AG04450 (cell line): Measurements from ENCODE around the gene DLL3. TPM values are rescaled to one million over a fixed set of nuclear protein-coding genes. Genes with fewer than 3 reads are reported as not detected.
A peak's percentile ranks its signal among the peaks of the same experiment; 100 is the strongest.

Source experiments
- CTCF ChIA-PET: fragments of 300-600, 350-600 bp; formaldehyde crosslinking; extraction: SDS; loops from one replicate; lab custom pipeline; 2022; ENCODE audit warnings: antibody characterized with exemption, inconsistent platforms; lab: Charles Lee
- POLR2A ChIA-PET: fragments of 350-600 bp; formaldehyde crosslinking; extraction: SDS; loops from one replicate; lab custom pipeline; 2021; ENCODE audit warnings: antibody characterized with exemption, inconsistent platforms; lab: Yijun Ruan, JAX
- DNase-seq: peaks from one replicate; pipeline ENCODE4 v3.0.0-alpha.2; 2011; ENCODE audit warnings: low read depth, low spot score
- H3K27ac ChIP-seq: one replicate; pipeline ENCODE4 v1.5.1; 2012; ENCODE audit warnings: low read depth, low read length, control low read depth
- H3K27me3 ChIP-seq: one replicate; pipeline ENCODE4 v1.6.0; 2012; ENCODE audit warnings: low read length; ENCODE audit not compliant: control insufficient read depth, insufficient read depth
- H3K4me3 ChIP-seq: 2 replicates; pipeline ENCODE4 v1.5.1; 2011; ENCODE audit warnings: mild to moderate bottlenecking, low read depth, low read length, control low read depth
- H3K9me3 ChIP-seq: 2 replicates; pipeline ENCODE4 v1.5.1; 2012; ENCODE audit warnings: low read length; ENCODE audit not compliant: control insufficient read depth, insufficient read depth
- CTCF ChIP-seq: IDR thresholded peaks from 2 replicates; pipeline ENCODE4 v1.5.1; 2011; ENCODE audit warnings: low read depth, low read length, control low read depth, inconsistent platforms
- polyA plus RNA-seq: library from polyadenylated mRNA; depleted of rRNA; stranded (reverse); fragments of >200 nt; gene quantifications from 2 replicates; pipeline ENCODE4 v1.2.3, GENCODE V29; 2011

The DLL3 gene
- polyA plus RNA-seq, 1 experiment, result 0.47 TPM

- Histone ChIP-seq H3K9me3 (peaks cover 3% of the 10 kb centered on the region; the same call in 1 of the 2 replicates), H3K27me3 (peaks cover 50% of the 10 kb centered on the region), H3K27ac (no peak overlapping the region), H3K4me3 (no peak overlapping the region)
- ChIA-PET POLR2A (no interaction called here), CTCF (no interaction called here)
- DNase-seq, result no peak
- no peak for TF ChIP-seq CTCF
Measured at GRCh38 chr19:39500543-39500942, 1.8 kb downstream of the DLL3 start.

- no peak for TF ChIP-seq CTCF
- peaks cover 52% of the 10 kb centered on the region for H3K27me3 ChIP-seq
- DNase-seq, result no peak
- POLR2A ChIA-PET, result no interaction called here
- H3K4me3 ChIP-seq, result no peak overlapping the region
- CTCF ChIA-PET, result no interaction called here
- H3K27ac ChIP-seq, result no peak overlapping the region
- H3K9me3 ChIP-seq, result peaks cover 3% of the 10 kb centered on the region; the same call in 1 of the 2 replicates
Measured at GRCh38 chr19:39501340-39501739, 2.6 kb downstream of the DLL3 start.

GRCh38 chr19:39502640-39503417 is 4.1 kb downstream of the DLL3 start:
- POLR2A ChIA-PET, result no interaction called here
- CTCF ChIA-PET, result interaction anchor here (0.5 to 1.7 kb wide), 13 partner anchors 8 to 716 kb away, joined by 3 to 10 read pairs (median 4); partner anchors contain the start of genes EID2, EID2B, TIMM50 and TTC9B
- TF ChIP-seq CTCF, result peak; percentile 47
- H3K27ac ChIP-seq, result no peak overlapping the region
- no peak overlapping the region for H3K4me3 ChIP-seq
- peaks cover 52% of the 10 kb centered on the region for H3K27me3 ChIP-seq
- no peak for DNase-seq
- peaks cover 5% of the 10 kb centered on the region; the same call in 1 of the 2 replicates for H3K9me3 ChIP-seq

- no peak for DNase-seq
- H3K27ac ChIP-seq, result no peak overlapping the region
- H3K27me3 ChIP-seq, result peaks cover 26% of the 10 kb centered on the region
- TF ChIP-seq CTCF, result no peak
- POLR2A ChIA-PET, result interaction anchor here (1.2 kb wide), 1 partner anchor 71 kb away, joined by 4 read pairs; the partner anchor contains the start of gene RPS16
- CTCF ChIA-PET, result interaction anchor here (0.6 kb wide), 1 partner anchor 34 kb away, joined by 3 read pairs; no protein-coding TSS in a partner anchor
- H3K9me3 ChIP-seq, result peaks cover 5% of the 10 kb centered on the region; the same call in 1 of the 2 replicates
- H3K4me3 ChIP-seq, result peak overlapping the region; percentile 60; the same call in 1 of the 2 replicates
Measured at GRCh38 chr19:39506598-39506943, 7.8 kb downstream of the DLL3 start.
